HG03108 (cell line): ENCODE results near the gene GPR132.

Source experiments
- ATAC-seq: cut with Tn5 transposase; IDR thresholded peaks from one replicate; pipeline ENCODE4 v1.9.1; 2021; ENCODE audit warnings: moderate library complexity; ENCODE audit not compliant: unreplicated experiment

The GPR132 gene

GRCh38 chr14:105005929-105006830 lies 59.0 kb downstream of the GPR132 start:
- ATAC-seq: no peak

- ATAC-seq: no peak
Measured at GRCh38 chr14:105005329-105005928, 59.8 kb downstream of the GPR132 start.
